Measurements from ENCODE around the gene FBXO33. TPM values are rescaled to one million over a fixed set of nuclear protein-coding genes. Genes with fewer than 3 reads are reported as not detected.

The FBXO33 gene
- total and polyA plus RNA-seq, 2 of the 8 experiments (the other 6 are each of a cell fraction or from before 2014, with no cell fraction given), result 4.7 to 11.5 TPM

DNA sequence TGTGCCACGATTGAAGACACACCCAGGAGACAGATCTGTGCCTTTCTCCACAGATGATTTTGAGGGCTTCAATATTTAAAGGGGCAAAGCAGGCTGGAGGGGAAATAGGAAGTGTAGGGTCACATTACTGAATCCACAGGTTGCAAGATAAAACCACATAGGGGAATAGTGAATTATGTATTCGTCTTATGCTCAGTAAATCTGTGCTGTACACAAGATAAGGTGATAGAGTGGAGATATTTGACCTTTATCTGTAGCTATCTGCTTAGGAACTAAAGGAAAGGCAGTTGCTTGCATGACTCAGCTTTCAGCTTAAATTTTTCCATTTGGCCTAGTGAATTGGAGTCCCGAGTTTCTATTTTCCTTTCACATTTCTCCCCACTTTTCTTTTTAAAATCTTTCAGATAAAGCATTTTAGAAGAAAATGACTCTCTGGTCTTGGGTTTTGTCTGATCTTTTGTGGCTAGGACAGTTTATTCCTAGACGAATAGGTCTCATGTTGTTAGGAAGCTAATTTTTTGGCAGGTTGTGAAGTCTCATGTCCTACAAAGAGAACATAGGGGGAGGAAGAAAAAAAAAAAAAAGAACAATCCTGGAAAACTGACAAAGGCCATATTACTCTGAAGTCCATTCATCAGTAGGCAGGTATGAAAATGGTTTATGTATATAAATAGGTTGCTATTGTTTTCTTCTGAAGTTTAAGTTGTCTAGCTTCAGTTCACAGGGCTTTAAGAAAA, 55.4 kb downstream of the FBXO33 start:
- Histone ChIP-seq H4K20me1 (replicated peaks in 1 of 2; ENCODE audit: control insufficient read depth in 1 of 2, insufficient read depth in 2 of 2, low read length in 2 of 2) (no peaks in the 10 kb centered on the region), H3K4me3 (ENCODE audit: extremely low read depth in 1 of 4, insufficient read depth in 2 of 4, low read depth in 3 of 4, low read length in 4 of 4) (no peak overlapping the region), H3K27ac (ENCODE audit: low read depth, low read length) (no peak overlapping the region), H3K4ac (replicated peaks; ENCODE audit: insufficient read length, low read depth, low read length) (no peak overlapping the region), H3K56ac (replicated peaks; ENCODE audit: insufficient read length, low read depth, low read length) (no peak overlapping the region), H3K4me1 (replicated peaks in 1 of 4; ENCODE audit: control insufficient read depth in 3 of 4, insufficient read depth in 4 of 4, low read length in 3 of 4) (no peaks in the 10 kb centered on the region; a peak in 2 of 7 replicates), H3K23me2 (ENCODE audit: low read depth, low read length) (no peaks in the 10 kb centered on the region), H4K5ac (ENCODE audit: insufficient read length, low read depth, low read length) (no peak overlapping the region), H2AFZ (ENCODE audit: low read length) (no peak overlapping the region; the same call in 1 of the 2 replicates), H3K9me3 (ENCODE audit: insufficient read depth in 2 of 2, low read depth in 1 of 2, low read length in 1 of 2) (no peaks in the 10 kb centered on the region), H4K8ac (ENCODE audit: extremely low read depth, insufficient read depth, low read length) (no peak overlapping the region), H3K27me3 (replicated peaks in 1 of 4; ENCODE audit: control insufficient read depth in 3 of 4, extremely low read depth in 1 of 4, insufficient read depth in 3 of 4, low read length in 3 of 4) (no peaks in the 10 kb centered on the region), H2BK120ac (replicated peaks; ENCODE audit: low read depth, low read length) (no peak overlapping the region), H3K23ac (ENCODE audit: insufficient read length) (no peak overlapping the region), H3K18ac (ENCODE audit: extremely low read depth, low read length) (no peak overlapping the region), H2BK12ac (ENCODE audit: low read depth, low read length) (no peak overlapping the region), H3K36me3 (ENCODE audit: control insufficient read depth in 2 of 4, insufficient read depth in 4 of 4, low read length in 3 of 4) (no peaks in the 10 kb centered on the region), H4K91ac (replicated peaks; ENCODE audit: insufficient read length, low read length) (no peak overlapping the region), H2BK5ac (ENCODE audit: low read depth, low read length) (no peak overlapping the region), H2AK5ac (ENCODE audit: low read depth, low read length) (no peak overlapping the region), H2BK15ac (ENCODE audit: low read length) (no peak overlapping the region), H2BK20ac (ENCODE audit: low read length) (no peak overlapping the region), H3K79me2 (ENCODE audit: control insufficient read depth in 1 of 2, insufficient read depth in 2 of 2, low read length in 2 of 2) (no peaks in the 10 kb centered on the region), H3K4me2 (ENCODE audit: insufficient read depth in 1 of 2, low read depth in 2 of 2, low read length in 2 of 2) (no peak overlapping the region), H3K79me1 (ENCODE audit: low read depth, low read length) (no peaks in the 10 kb centered on the region), H3K9ac (replicated peaks in 1 of 4; ENCODE audit: extremely low read depth in 1 of 4, low read depth in 3 of 4, low read length in 3 of 4) (no peak overlapping the region), H3K14ac (ENCODE audit: insufficient read length) (no peak overlapping the region)
- FAIRE-seq (no peak), DNase-seq (ENCODE audit: low read depth in 1 of 2, low spot score in 2 of 2) (no peak)
- WGBS, 2 experiments (ENCODE audit: extremely low coverage in 1 of 2, insufficient coverage in 1 of 2, insufficient read length in 1 of 2, insufficient replicate concordance in 2 of 2, low coverage in 1 of 2, low lambda C conversion rate in 2 of 2, missing lambda C conversion rate in 1 of 2), result 85% methylated on average over 4 of the region's 4 CpGs; no CpG with 5 or more reads in 1 of the 2 experiments
- ChIA-PET CTCF (ENCODE audit: partially characterized antibody) (interaction anchor here (0.7 to 2.5 kb wide), 3 partner anchors 9 to 620 kb away, joined by 3 to 12 read pairs (median 6); no protein-coding TSS in a partner anchor), POLR2A (ENCODE audit: partially characterized antibody) (interaction anchor here (1.4 kb wide), 1 partner anchor 10 kb away, joined by 3 read pairs; no protein-coding TSS in a partner anchor)
- TF ChIP-seq SP1 (IDR thresholded peaks at IDR 0.05; ENCODE audit: low read depth, low read length) (no peak), MAFK (IDR thresholded peaks at IDR 0.05; ENCODE audit: low read depth, low read length) (peak; percentile 36)

Measured in H1 (cell line).